D721Med (cell line): ENCODE data around the gene C4orf17.

Experiments used
- DNase-seq: peaks from one replicate; pipeline ENCODE4 v3.0.0; 2011; ENCODE audit warnings: low spot score; ENCODE audit not compliant: insufficient read length
- FAIRE-seq: peaks from 2 replicates; lab custom pipeline; 2011; peaks lifted over from hg19 to GRCh38; lab: Jason Lieb, UNC
- CTCF ChIP-seq: IDR thresholded peaks from 2 replicates; pipeline ENCODE4 v1.5.1; 2012; ENCODE audit warnings: mild to moderate bottlenecking, control low read depth; ENCODE audit not compliant: insufficient read depth; ENCODE audit errors: missing control alignments

The C4orf17 gene

GRCh38 chr4:99510721-99511120 is at the start of gene C4orf17:
C4orf17 (plus strand) TSS chr4:99511021; CDS start chr4:99513082, 2,061 bp downstream.
- FAIRE-seq = no peak
- no peak for DNase-seq

GRCh38 chr4:99461623-99462401 is 49.0 kb upstream of the C4orf17 start:
- DNase-seq (no peak), FAIRE-seq (no peak)
- TF ChIP-seq CTCF = no peak

More at GRCh38 chr4:99510721-99511120, at the start of gene C4orf17:
- no peak for TF ChIP-seq CTCF

GRCh38 chr4:99462875-99463464 is 47.9 kb upstream of the C4orf17 start:
- peak; percentile 92 for TF ChIP-seq CTCF
- FAIRE-seq (peak; percentile 72), DNase-seq (peak; percentile 37)

GRCh38 chr4:99463566-99463965 is 47.3 kb upstream of the C4orf17 start:
- no peak for FAIRE-seq
- no peak for TF ChIP-seq CTCF

GRCh38 chr4:99467887-99468286 is 42.9 kb upstream of the C4orf17 start:
- no peak for TF ChIP-seq CTCF
- no peak for FAIRE-seq

More at GRCh38 chr4:99463566-99463965, 47.3 kb upstream of the C4orf17 start:
- DNase-seq = no peak

GRCh38 chr4:99468889-99469288 is 41.9 kb upstream of the C4orf17 start:
- TF ChIP-seq CTCF = no peak
- DNase-seq (no peak), FAIRE-seq (no peak)

More at GRCh38 chr4:99467887-99468286, 42.9 kb upstream of the C4orf17 start:
- no peak for DNase-seq

- no peak for FAIRE-seq
- no peak for TF ChIP-seq CTCF
These were observed 39.5 kb upstream of the C4orf17 start for GRCh38 chr4:99471349-99471748.

More at GRCh38 chr4:99471349-99471748, 39.5 kb upstream of the C4orf17 start:
- no peak for DNase-seq
